IMR-90 (cell line): ENCODE results near the gene SAP30BP. TPM values are rescaled to one million over a fixed set of nuclear protein-coding genes. Genes with fewer than 3 reads are reported as not detected.

Source experiments
- ATAC-seq: fragments of 200-7000 bp; cut with Tn5 transposase; 2 replicates; pipeline ENCODE4 v1.9.1; 2020; ENCODE audit warnings: low read depth, mild to moderate bottlenecking, moderate library complexity
- BruUV-seq: library from RNA; stranded (reverse); fragments of 400-500 nt; replicated peaks from 2 replicates; lab custom pipeline; 2021; lab: Mats Ljungman, UMichigan
- CTCF ChIA-PET: fragments of 300-600 bp; formaldehyde crosslinking; extraction: SDS; loops from one replicate; lab custom pipeline; 2021; ENCODE audit warnings: antibody characterized with exemption; lab: Yijun Ruan, JAX
- POLR2A ChIA-PET: fragments of 300-600 bp; sonication (Branson Sonifier 250); formaldehyde crosslinking; loops from one replicate; lab custom pipeline; 2022; ENCODE audit warnings: antibody characterized with exemption; ENCODE audit not compliant: unreplicated experiment; lab: Charles Lee
- DNase-seq: peaks from one replicate; pipeline ENCODE4 v3.0.0; 2013
- H2AFZ ChIP-seq: replicated peaks from 2 replicates; pipeline ENCODE3; 2013; ENCODE audit warnings: low read length, mild to moderate bottlenecking; ENCODE audit not compliant: poor library complexity
- H2AK5ac ChIP-seq: 2 replicates; pipeline ENCODE4 v1.6.1; 2013; ENCODE audit warnings: low read depth, low read length, inconsistent platforms
- H2AK9ac ChIP-seq: replicated peaks from 2 replicates; pipeline ENCODE3; 2013; ENCODE audit warnings: mild to moderate bottlenecking, low read depth, low read length, moderate library complexity; ENCODE audit not compliant: poor library complexity
- H2BK120ac ChIP-seq: 2 replicates; pipeline ENCODE4 v1.6.1; 2013; ENCODE audit warnings: low read depth, low read length, inconsistent platforms
- H2BK15ac ChIP-seq: 3 replicates; pipeline ENCODE4 v1.6.1; 2013; ENCODE audit warnings: low read depth, low read length, inconsistent platforms
- H2BK20ac ChIP-seq: 2 replicates; pipeline ENCODE4 v1.6.1; 2013; ENCODE audit warnings: low read depth, mild to moderate bottlenecking, inconsistent platforms, low read length, moderate library complexity
- H2BK5ac ChIP-seq: 2 replicates; pipeline ENCODE4 v1.6.1; 2013; ENCODE audit warnings: mild to moderate bottlenecking, low read depth, low read length, inconsistent platforms; ENCODE audit not compliant: poor library complexity, severe bottlenecking
- H3K14ac ChIP-seq: replicated peaks from 2 replicates; pipeline ENCODE4 v1.6.1; 2013; ENCODE audit warnings: low read depth, low read length, inconsistent platforms
- H3K18ac ChIP-seq: 2 replicates; pipeline ENCODE4 v1.6.1; 2013; ENCODE audit warnings: low read depth, low read length, control low read depth
- H3K23ac ChIP-seq: 2 replicates; pipeline ENCODE4 v1.6.1; 2013; ENCODE audit warnings: low read depth, low read length, inconsistent platforms
- H3K27ac ChIP-seq: 2 replicates; pipeline ENCODE4 v1.5.1; 2013; ENCODE audit warnings: mild to moderate bottlenecking, control low read depth, low read length; ENCODE audit not compliant: insufficient read depth
- H3K27me3 ChIP-seq: 2 replicates; pipeline ENCODE4 v1.6.1; 2013; ENCODE audit warnings: low read length; ENCODE audit not compliant: control insufficient read depth, insufficient read depth
- H3K36me3 ChIP-seq: 2 replicates; pipeline ENCODE4 v1.6.1; 2013; ENCODE audit warnings: low read length, mixed read lengths; ENCODE audit not compliant: control insufficient read depth, insufficient read depth
- H3K4ac ChIP-seq: 2 replicates; pipeline ENCODE4 v1.6.1; 2013; ENCODE audit warnings: low read depth, low read length, inconsistent platforms
- H3K4me1 ChIP-seq: 2 replicates; pipeline ENCODE4 v1.6.1; 2013; ENCODE audit warnings: low read length, mixed read lengths; ENCODE audit not compliant: control insufficient read depth, insufficient read depth
- H3K4me2 ChIP-seq: 2 replicates; pipeline ENCODE4 v1.6.1; 2013; ENCODE audit warnings: low read depth, mild to moderate bottlenecking, control low read depth, low read length, moderate library complexity
- H3K4me3 ChIP-seq: 2 replicates; pipeline ENCODE4 v1.5.1; 2013; ENCODE audit warnings: low read depth, mild to moderate bottlenecking, control low read depth, low read length, moderate library complexity; ENCODE audit not compliant: insufficient read depth
- H3K56ac ChIP-seq: 2 replicates; pipeline ENCODE4 v1.6.1; 2013; ENCODE audit warnings: low read length, inconsistent platforms; ENCODE audit not compliant: insufficient read depth; ENCODE audit errors: extremely low read depth
- H3K79me1 ChIP-seq, 2 experiments: 2 replicates each; pipeline ENCODE4 v1.6.1; 2013; ENCODE audit warnings: low read length in 2 of 2, inconsistent platforms in 1 of 2, low read depth in 1 of 2
- H3K9ac ChIP-seq: 2 replicates; pipeline ENCODE4 v1.6.1; 2013; ENCODE audit warnings: low read depth, low read length, control low read depth
- H3K9me1 ChIP-seq: 2 replicates; pipeline ENCODE4 v1.6.1; 2013; ENCODE audit warnings: low read length, inconsistent platforms; ENCODE audit not compliant: insufficient read depth
- H3K9me3 ChIP-seq: 2 replicates; pipeline ENCODE4 v1.6.1; 2013; ENCODE audit warnings: low read length; ENCODE audit not compliant: control insufficient read depth, insufficient read depth
- H4K20me1 ChIP-seq: 2 replicates; pipeline ENCODE4 v1.6.1; 2013; ENCODE audit warnings: low read length, inconsistent platforms; ENCODE audit not compliant: insufficient read depth
- H4K5ac ChIP-seq: 2 replicates; pipeline ENCODE4 v1.6.1; 2013; ENCODE audit warnings: mild to moderate bottlenecking, low read depth, low read length, control low read depth
- H4K8ac ChIP-seq, 2 experiments: 2 replicates each; pipeline ENCODE4 v1.6.1; 2013; ENCODE audit warnings: low read depth in 2 of 2, low read length in 2 of 2, control low read depth in 1 of 2, inconsistent platforms in 1 of 2
- H4K91ac ChIP-seq: 2 replicates; pipeline ENCODE4 v1.6.1; 2013; ENCODE audit warnings: low read depth, low read length, inconsistent platforms; ENCODE audit not compliant: insufficient read depth
- BHLHE40 ChIP-seq: fragments of 150-350 bp; IDR thresholded peaks from 2 replicates; pipeline ENCODE4 v1.6.1; 2016; ENCODE audit warnings: mild to moderate bottlenecking, low read depth, low read length
- CEBPB ChIP-seq: IDR thresholded peaks from 2 replicates; pipeline ENCODE4 v1.6.1; 2012; ENCODE audit warnings: low read depth, low read length, improper control_type of control experiment
- CHD1 ChIP-seq: IDR thresholded peaks from 2 replicates; pipeline ENCODE4 v1.6.1; 2012; ENCODE audit warnings: low read depth, low read length, improper control_type of control experiment
- FOS ChIP-seq: fragments of 150-350 bp; IDR thresholded peaks from 2 replicates; pipeline ENCODE4 v1.6.1; 2016; ENCODE audit warnings: low read depth, low read length
- MAFK ChIP-seq: IDR thresholded peaks from 2 replicates; pipeline ENCODE4 v1.6.1; 2012; ENCODE audit warnings: low read depth, low read length, improper control_type of control experiment
- RAD21 ChIP-seq: IDR thresholded peaks from 2 replicates; pipeline ENCODE4 v1.6.1; 2012; ENCODE audit warnings: low read length, improper control_type of control experiment
- RCOR1 ChIP-seq: IDR thresholded peaks from 2 replicates; pipeline ENCODE4 v1.6.1; 2012; ENCODE audit warnings: mild to moderate bottlenecking, low read length, improper control_type of control experiment; ENCODE audit not compliant: insufficient replicate concordance
- SMC3 ChIP-seq: fragments of 150-350 bp; IDR thresholded peaks from 2 replicates; pipeline ENCODE4 v1.6.1; 2016; ENCODE audit warnings: low read depth, mild to moderate bottlenecking, antibody characterized with exemption, low read length, moderate library complexity
- WGBS, 2 experiments: methylation state at CpG; one replicate each; pipeline versions ENCODE4 v1.1.5 to v1.1.7; 2013; ENCODE audit warnings: missing lambda C conversion rate in 2 of 2; ENCODE audit not compliant: insufficient read length in 1 of 2; ENCODE audit errors: extremely low coverage in 2 of 2; 5-methylcytosine and 5-hydroxymethylcytosine counted together
- dilution Hi-C: fragments of 300-500 bp; cut with HindIII; formaldehyde crosslinking; loops from one replicate; pipeline ENCODE4 v1.14.3; 2018; ENCODE audit warnings: low sequenced_read_pairs; ENCODE audit not compliant: unreplicated experiment
- in situ Hi-C: fragments of 300-500 bp; cut with MboI; formaldehyde crosslinking; loops from 3 replicates; pipeline ENCODE4 v1.14.3; 2019; ENCODE audit warnings: low sequenced_read_pairs, inconsistent platforms, mixed read lengths
- intact Hi-C: fragments of 100-400 bp; cut with micrococcal nuclease; formaldehyde crosslinking; loops from 2 replicates; pipeline ENCODE4 v1.10.0; 2022
- polyA plus RNA-seq, 3 experiments: library from polyadenylated mRNA; depleted of rRNA; stranded (reverse); fragments of >200 nt; gene quantifications; 2 replicates each; pipeline ENCODE4 v1.2.3, GENCODE V29; 2012; ENCODE audit warnings: low replicate concordance in 1 of 3
- total RNA-seq: library from RNA; depleted of rRNA; stranded (reverse); fragments of >200 nt; gene quantifications from 2 replicates; pipeline ENCODE4 v1.2.3, GENCODE V29; 2012
- TF ChIP-seq, protein P1 (sequence below): fragments of 150-350 bp; IDR thresholded peaks from 2 replicates; pipeline ENCODE4 v1.6.1; 2016; ENCODE audit warnings: low read depth, mild to moderate bottlenecking, low read length, moderate library complexity, borderline replicate concordance
- TF ChIP-seq, protein P2 (sequence below): fragments of 150-350 bp; IDR thresholded peaks from 2 replicates; pipeline ENCODE4 v1.6.1; 2017; ENCODE audit warnings: mild to moderate bottlenecking, antibody characterized with exemption, low read length, low read depth

Gene SAP30BP
- total and polyA plus RNA-seq, 2 of the 4 experiments (the other 2 are of a cell fraction): 70.4 to 139 TPM

DNA sequence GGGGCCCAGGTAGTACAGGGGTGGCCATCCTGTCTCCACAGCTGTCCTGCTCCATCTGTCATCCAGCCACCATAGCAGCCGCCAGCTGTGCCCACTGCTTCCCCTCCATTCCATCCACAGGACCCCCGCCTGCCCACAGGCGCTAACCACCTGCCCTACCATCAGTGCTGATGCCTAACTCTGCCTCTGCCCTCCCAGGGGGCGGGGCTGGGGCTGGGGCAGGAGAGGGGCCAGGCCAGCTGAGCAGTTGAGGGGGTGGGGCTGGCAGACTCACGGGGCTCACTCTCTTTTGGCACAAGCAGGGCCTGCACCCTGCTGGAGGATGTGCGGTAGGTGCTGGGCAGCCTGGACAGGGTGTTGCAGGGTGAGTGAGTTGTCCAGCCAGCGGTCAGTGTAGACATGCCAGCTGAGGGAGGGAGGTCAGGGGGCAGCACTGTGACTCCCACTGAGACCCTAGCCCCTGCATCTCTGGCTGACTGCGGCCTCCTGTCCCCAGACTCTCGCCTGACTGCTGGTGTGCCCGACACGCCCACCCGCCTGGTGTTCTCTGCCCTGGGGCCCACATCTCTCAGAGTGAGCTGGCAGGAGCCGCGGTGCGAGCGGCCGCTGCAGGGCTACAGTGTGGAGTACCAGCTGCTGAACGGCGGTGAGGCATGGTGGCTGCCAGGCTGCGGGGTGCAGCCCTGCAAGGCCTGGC is 88.2 kb downstream of the SAP30BP start:
- Histone ChIP-seq H3K79me1 (no peaks in the 10 kb centered on the region), H3K23ac (no peak overlapping the region), H3K27ac (no peak overlapping the region), H3K9me3 (no peaks in the 10 kb centered on the region), H2BK15ac (no peak overlapping the region), H3K4me3 (no peak overlapping the region), H3K27me3 (no peaks in the 10 kb centered on the region; the same call in 1 of the 2 replicates), H2AFZ (no peak overlapping the region), H3K4me1 (peaks cover 6% of the 10 kb centered on the region), H4K91ac (no peak overlapping the region), H4K5ac (no peak overlapping the region), H3K18ac (no peak overlapping the region), H3K36me3 (no peaks in the 10 kb centered on the region), H3K9ac (no peak overlapping the region), H3K56ac (no peak overlapping the region), H4K8ac (no peak overlapping the region), H2AK5ac (no peak overlapping the region), H2BK5ac (no peak overlapping the region), H3K9me1 (peaks cover 3% of the 10 kb centered on the region; the same call in 1 of the 2 replicates), H3K4ac (no peak overlapping the region), H4K20me1 (no peaks in the 10 kb centered on the region), H2AK9ac (peak overlapping the region; percentile 76), H2BK120ac (no peak overlapping the region), H3K14ac (no peak overlapping the region), H2BK20ac (no peak overlapping the region), H3K4me2 (no peak overlapping the region)
- no peak for TF ChIP-seq CEBPB
- no peak for TF ChIP-seq RCOR1
- no peak for TF ChIP-seq FOS
- no peak for TF ChIP-seq BHLHE40
- TF ChIP-seq CHD1: no peak
- TF ChIP-seq, protein P1, sequence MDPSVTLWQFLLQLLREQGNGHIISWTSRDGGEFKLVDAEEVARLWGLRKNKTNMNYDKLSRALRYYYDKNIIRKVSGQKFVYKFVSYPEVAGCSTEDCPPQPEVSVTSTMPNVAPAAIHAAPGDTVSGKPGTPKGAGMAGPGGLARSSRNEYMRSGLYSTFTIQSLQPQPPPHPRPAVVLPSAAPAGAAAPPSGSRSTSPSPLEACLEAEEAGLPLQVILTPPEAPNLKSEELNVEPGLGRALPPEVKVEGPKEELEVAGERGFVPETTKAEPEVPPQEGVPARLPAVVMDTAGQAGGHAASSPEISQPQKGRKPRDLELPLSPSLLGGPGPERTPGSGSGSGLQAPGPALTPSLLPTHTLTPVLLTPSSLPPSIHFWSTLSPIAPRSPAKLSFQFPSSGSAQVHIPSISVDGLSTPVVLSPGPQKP: no peak
- no peak for TF ChIP-seq RAD21
- TF ChIP-seq SMC3: no peak
- no peak for TF ChIP-seq MAFK
- TF ChIP-seq, protein P2, sequence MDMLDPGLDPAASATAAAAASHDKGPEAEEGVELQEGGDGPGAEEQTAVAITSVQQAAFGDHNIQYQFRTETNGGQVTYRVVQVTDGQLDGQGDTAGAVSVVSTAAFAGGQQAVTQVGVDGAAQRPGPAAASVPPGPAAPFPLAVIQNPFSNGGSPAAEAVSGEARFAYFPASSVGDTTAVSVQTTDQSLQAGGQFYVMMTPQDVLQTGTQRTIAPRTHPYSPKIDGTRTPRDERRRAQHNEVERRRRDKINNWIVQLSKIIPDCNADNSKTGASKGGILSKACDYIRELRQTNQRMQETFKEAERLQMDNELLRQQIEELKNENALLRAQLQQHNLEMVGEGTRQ: no peak
- intact Hi-C loops (no loop called here), dilution Hi-C loops (no loop called here), in situ Hi-C loops (no loop called here)
- WGBS, 2 experiments: 80% methylated on average over 5 of the region's 20 CpGs; no CpG with 5 or more reads in 1 of the 2 experiments
- DNase-seq (no peak), ATAC-seq (no peak)
- POLR2A ChIA-PET: interaction anchor here (0.5 kb wide), 1 partner anchor 20 kb away, joined by 3 read pairs; no protein-coding TSS in a partner anchor
- CTCF ChIA-PET: no interaction called here
- no TSS peak for BruUV-seq
